ENCODE measurements around the gene ALDH1A3.

ALDH1A3 gene

DNA sequence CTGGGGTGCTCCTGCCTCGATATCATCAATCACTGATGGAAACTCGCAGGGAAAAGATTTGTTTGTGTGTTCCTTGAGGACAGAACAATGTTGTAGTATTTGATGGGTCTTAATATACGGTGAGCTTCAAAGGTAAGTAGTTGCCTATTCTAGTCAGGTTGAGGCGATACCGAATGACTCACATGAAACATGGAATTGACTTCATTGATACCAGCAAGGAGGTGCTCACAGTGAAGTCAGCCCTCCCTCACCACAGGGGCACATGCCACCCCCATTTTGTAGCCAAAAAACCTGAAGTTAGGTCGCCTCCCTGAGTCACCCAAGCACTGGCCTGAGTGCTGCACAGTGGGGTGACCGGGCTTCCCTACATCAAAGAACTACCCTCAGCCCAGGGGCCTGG lies 3.7 kb upstream of the ALDH1A3 start:
- no peak overlapping the region for H3K4me2 ChIP-seq
- H3K4me3 ChIP-seq, result no peak overlapping the region
- H3K36me3 ChIP-seq, result no peaks in the 10 kb centered on the region
- H3K27ac ChIP-seq, result no peak overlapping the region
- peaks cover 0 to 12% (median 5%) of the 10 kb centered on the region in 10 experiments; a peak in 10 of 20 replicates for H3K4me1 ChIP-seq
- peaks cover 0 to 19% (median 8%) of the 10 kb centered on the region in 11 experiments; a peak in 11 of 22 replicates for H3K9me3 ChIP-seq (replicated peaks in 1 of 11)
- H3K27me3 ChIP-seq, result peaks cover 48 to 65% (median 60%) of the 10 kb centered on the region in 11 experiments
- TF ChIP-seq Cebpa-rat (IDR thresholded peaks at IDR 0.05), result no peak
- no peak overlapping the region for H3K9ac ChIP-seq
- peaks cover 0 to 32% (median 10%) of the 10 kb centered on the region in 11 experiments; a peak in 11 of 22 replicates for H4K20me1 ChIP-seq

DNA sequence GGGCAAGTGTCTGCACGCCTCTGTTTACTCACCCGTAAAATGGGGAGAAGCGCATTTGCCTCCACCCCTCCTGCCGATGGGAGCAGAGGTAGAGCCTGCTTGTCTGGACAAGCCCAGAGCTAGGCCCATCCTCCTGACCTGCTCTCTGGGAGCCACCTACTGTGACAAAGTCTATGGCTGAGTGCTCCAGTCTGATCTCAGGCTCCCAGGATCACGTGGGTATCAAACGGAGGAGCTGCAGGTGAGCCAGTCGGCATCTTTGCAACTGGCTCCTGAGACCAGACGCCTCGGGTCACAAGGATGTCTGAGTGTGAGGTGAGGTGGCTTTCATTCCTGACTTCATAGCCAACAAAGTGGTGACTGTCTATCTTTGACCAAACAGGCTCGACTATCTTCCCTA lies 2.1 kb upstream of the ALDH1A3 start:
- Histone ChIP-seq H3K9ac (no peak overlapping the region), H4K20me1 (peaks cover 0 to 37% (median 11%) of the 10 kb centered on the region in 11 experiments; a peak in 11 of 22 replicates), H3K27ac (no peak overlapping the region), H3K4me3 (no peak overlapping the region), H3K27me3 (peaks cover 63 to 81% (median 75%) of the 10 kb centered on the region in 11 experiments), H3K4me1 (peaks cover 0 to 10% (median 4%) of the 10 kb centered on the region in 10 experiments; a peak in 10 of 20 replicates), H3K4me2 (no peak overlapping the region), H3K9me3 (replicated peaks in 1 of 11) (peaks cover 0 to 19% (median 8%) of the 10 kb centered on the region in 11 experiments; a peak in 11 of 22 replicates), H3K36me3 (no peaks in the 10 kb centered on the region)
- TF ChIP-seq Cebpa-rat (IDR thresholded peaks at IDR 0.05), result no peak

DNA sequence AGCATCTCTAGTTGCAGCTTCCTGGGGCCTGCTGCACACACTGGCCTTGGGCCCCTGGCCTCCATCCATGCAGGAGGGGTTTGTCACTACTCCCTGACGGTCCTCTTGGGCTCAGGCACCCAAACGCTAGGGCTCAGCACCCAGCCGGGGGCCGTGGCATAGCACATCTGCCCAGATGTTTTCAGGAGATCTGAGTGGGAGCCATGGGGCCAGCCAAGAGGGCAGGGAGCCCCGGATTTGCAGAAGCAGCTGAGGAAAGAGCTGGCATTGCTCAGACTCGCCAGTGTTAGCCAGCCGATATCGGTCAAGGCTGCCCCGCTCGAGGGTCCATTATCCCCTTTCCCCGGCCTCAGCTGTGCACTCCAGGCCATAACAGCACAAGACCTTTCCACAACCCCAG lies 1.5 kb upstream of the ALDH1A3 start:
- Histone ChIP-seq H3K4me2 (no peak overlapping the region), H3K9ac (no peak overlapping the region), H3K27ac (no peak overlapping the region), H3K4me3 (no peak overlapping the region), H4K20me1 (peaks cover 0 to 37% (median 11%) of the 10 kb centered on the region in 11 experiments; a peak in 11 of 22 replicates), H3K27me3 (peaks cover 69 to 87% (median 81%) of the 10 kb centered on the region in 11 experiments), H3K36me3 (no peaks in the 10 kb centered on the region), H3K4me1 (peaks cover 0 to 7% (median 0%) of the 10 kb centered on the region in 10 experiments; a peak in 2 of 20 replicates), H3K9me3 (replicated peaks in 1 of 11) (peaks cover 0 to 19% (median 8%) of the 10 kb centered on the region in 11 experiments; a peak in 11 of 22 replicates)
- no peak for TF ChIP-seq Cebpa-rat (IDR thresholded peaks at IDR 0.05)

DNA sequence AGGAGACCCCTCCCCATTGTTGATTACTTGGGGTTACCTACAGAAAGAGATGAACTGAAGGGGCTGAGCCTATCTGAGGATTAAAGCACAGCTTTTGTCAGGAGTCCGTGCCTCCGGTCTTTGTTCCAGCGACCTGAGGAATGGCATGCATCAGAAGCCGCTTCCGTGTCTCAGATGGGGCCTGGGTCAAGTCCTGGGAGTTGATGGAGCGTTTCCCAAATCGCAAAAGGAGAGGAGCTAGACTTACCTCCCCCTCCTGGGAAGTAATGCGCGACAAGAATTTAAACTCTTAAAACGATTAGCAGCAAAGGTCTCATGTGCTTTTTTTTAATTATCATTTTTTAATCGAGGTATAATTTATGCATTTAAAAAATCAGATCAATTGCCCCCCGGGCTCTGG lies 983 bp upstream of the ALDH1A3 start:
- peak overlapping the region; percentile 50 to 75 (median 60); a peak in 18 of 22 replicates for H3K4me2 ChIP-seq
- peak overlapping the region; percentile 35 to 62 (median 45); a peak in 16 of 20 replicates for H3K4me3 ChIP-seq
- no peaks in the 10 kb centered on the region for H3K36me3 ChIP-seq
- H3K27me3 ChIP-seq, result peaks cover 74 to 92% (median 86%) of the 10 kb centered on the region in 11 experiments
- no peak overlapping the region for H3K27ac ChIP-seq
- TF ChIP-seq Cebpa-rat (IDR thresholded peaks at IDR 0.05), result no peak
- H3K9me3 ChIP-seq (replicated peaks in 1 of 11), result peaks cover 0 to 19% (median 8%) of the 10 kb centered on the region in 11 experiments; a peak in 11 of 22 replicates
- peaks cover 0 to 37% (median 11%) of the 10 kb centered on the region in 11 experiments; a peak in 11 of 22 replicates for H4K20me1 ChIP-seq
- H3K4me1 ChIP-seq, result peaks cover 0 to 7% (median 0%) of the 10 kb centered on the region in 10 experiments; a peak in 2 of 20 replicates
- no peak overlapping the region for H3K9ac ChIP-seq

DNA sequence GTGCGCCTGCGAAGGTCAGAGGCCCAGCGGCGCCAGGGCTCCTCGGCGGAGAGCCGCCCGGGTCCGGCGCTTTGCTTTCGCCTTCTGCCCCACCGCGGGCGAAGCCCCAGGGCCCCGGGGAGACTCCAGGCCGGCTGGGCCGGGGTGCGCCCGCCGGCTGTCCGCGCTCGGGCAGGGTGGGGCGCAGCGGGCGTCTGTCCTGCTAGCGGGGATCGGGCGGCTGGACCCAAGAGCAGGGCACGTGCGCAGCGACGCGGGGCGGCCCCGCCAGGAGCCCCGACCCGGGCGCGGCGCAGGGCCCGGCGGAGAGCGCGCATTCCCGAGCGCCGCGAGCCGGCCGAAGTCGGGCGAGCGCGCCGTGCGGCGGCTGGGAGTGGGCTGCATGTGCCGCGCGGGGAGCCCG lies 569 bp upstream of the ALDH1A3 start:
- H4K20me1 ChIP-seq, result peaks cover 0 to 37% (median 11%) of the 10 kb centered on the region in 11 experiments; a peak in 11 of 22 replicates
- peak overlapping the region; percentile 50 to 75 (median 60) for H3K4me2 ChIP-seq
- peak overlapping the region; percentile 35 to 62 (median 45); a peak in 18 of 20 replicates for H3K4me3 ChIP-seq
- H3K4me1 ChIP-seq, result peaks cover 0 to 7% (median 0%) of the 10 kb centered on the region in 10 experiments; a peak in 2 of 20 replicates
- peaks cover 77 to 96% (median 90%) of the 10 kb centered on the region in 11 experiments for H3K27me3 ChIP-seq
- no peak for TF ChIP-seq Cebpa-rat (IDR thresholded peaks at IDR 0.05)
- H3K27ac ChIP-seq, result no peak overlapping the region
- H3K9me3 ChIP-seq (replicated peaks in 1 of 11), result peaks cover 0 to 19% (median 8%) of the 10 kb centered on the region in 11 experiments; a peak in 11 of 22 replicates
- H3K9ac ChIP-seq, result no peak overlapping the region
- H3K36me3 ChIP-seq, result no peaks in the 10 kb centered on the region

DNA sequence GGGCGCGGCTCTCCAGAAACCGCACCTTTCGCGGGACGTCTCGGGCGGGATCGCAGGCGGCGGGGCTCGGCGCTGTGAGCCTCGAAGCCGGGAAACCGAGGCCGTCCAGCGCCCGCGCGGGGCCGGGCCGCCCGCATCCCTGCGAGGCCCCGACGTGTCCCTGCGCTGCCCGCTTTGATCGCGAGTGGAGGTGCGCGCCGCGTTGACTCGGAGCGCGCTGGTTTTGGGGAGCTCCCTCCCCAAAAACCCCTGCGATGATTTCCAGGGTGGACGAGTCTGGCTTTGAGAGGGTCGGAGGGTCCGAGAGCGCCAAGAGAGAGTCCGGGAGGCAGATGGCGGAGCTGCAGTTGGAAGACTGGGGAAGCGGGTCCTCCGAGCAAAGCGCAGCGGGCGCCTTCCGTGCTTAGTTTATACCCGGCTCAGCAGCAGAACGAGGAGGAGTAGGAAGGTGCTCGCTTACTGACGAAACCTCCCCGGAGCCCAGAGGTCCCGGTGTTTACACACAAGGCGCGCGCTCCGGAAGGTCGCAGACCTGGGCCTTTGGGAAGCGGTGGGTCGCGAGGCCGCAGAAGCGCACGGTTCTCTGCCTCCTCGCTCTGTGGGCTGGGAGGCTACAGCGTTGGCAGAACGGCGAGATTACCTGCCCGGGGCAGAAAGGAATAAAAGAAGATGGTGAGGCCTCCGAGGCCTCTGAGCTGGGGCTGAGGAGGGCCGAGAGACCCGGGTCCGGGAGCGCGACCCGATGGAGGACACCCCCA lies 687 bp downstream of the ALDH1A3 start:
- peaks cover 80 to 100% (median 99%) of the 10 kb centered on the region in 11 experiments for H3K27me3 ChIP-seq
- peaks cover 0 to 37% (median 11%) of the 10 kb centered on the region in 11 experiments; a peak in 11 of 22 replicates for H4K20me1 ChIP-seq
- no peaks in the 10 kb centered on the region for H3K36me3 ChIP-seq
- 0 out of 20 replicates have a peak overlapping the region, but pooled peaks of 1 of the 10 experiments have one; percentile 4 for H3K4me3 ChIP-seq
- H3K27ac ChIP-seq, result no peak overlapping the region
- H3K9me3 ChIP-seq (replicated peaks in 1 of 11), result peaks cover 0 to 19% (median 8%) of the 10 kb centered on the region in 11 experiments; a peak in 11 of 22 replicates
- H3K4me2 ChIP-seq, result no peak overlapping the region
- H3K4me1 ChIP-seq, result peaks cover 0 to 7% (median 0%) of the 10 kb centered on the region in 10 experiments; a peak in 2 of 20 replicates
- H3K9ac ChIP-seq, result no peak overlapping the region
- TF ChIP-seq Cebpa-rat (IDR thresholded peaks at IDR 0.05), result no peak

DNA sequence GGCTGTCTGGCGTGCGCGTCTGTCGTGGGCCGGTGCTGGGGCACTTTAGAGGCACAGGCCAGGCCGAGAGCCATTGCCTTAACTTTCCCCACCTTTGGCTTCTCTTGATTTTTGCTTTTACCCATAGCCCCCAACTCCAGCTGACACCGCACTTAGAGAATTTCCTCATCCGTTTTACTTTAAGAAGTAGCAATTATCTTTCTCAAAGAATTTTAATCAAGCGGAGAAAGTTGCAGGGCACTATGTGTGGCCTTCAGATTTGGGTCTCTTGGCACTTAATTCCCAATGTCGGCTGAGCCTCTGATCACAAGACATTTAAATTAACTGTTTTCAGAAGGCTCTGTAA lies 1.2 kb downstream of the ALDH1A3 start:
- Histone ChIP-seq H3K27ac (no peak overlapping the region), H3K4me3 (no peak overlapping the region), H3K4me2 (no peak overlapping the region), H3K4me1 (peaks cover 0 to 7% (median 0%) of the 10 kb centered on the region in 10 experiments; a peak in 2 of 20 replicates), H3K27me3 (peaks cover 80 to 100% (median 100%) of the 10 kb centered on the region in 11 experiments), H3K36me3 (no peaks in the 10 kb centered on the region), H4K20me1 (peaks cover 0 to 37% (median 11%) of the 10 kb centered on the region in 11 experiments; a peak in 11 of 22 replicates), H3K9me3 (replicated peaks in 1 of 11) (peaks cover 0 to 19% (median 8%) of the 10 kb centered on the region in 11 experiments; a peak in 11 of 22 replicates), H3K9ac (no peak overlapping the region)
- no peak for TF ChIP-seq Cebpa-rat (IDR thresholded peaks at IDR 0.05)

DNA sequence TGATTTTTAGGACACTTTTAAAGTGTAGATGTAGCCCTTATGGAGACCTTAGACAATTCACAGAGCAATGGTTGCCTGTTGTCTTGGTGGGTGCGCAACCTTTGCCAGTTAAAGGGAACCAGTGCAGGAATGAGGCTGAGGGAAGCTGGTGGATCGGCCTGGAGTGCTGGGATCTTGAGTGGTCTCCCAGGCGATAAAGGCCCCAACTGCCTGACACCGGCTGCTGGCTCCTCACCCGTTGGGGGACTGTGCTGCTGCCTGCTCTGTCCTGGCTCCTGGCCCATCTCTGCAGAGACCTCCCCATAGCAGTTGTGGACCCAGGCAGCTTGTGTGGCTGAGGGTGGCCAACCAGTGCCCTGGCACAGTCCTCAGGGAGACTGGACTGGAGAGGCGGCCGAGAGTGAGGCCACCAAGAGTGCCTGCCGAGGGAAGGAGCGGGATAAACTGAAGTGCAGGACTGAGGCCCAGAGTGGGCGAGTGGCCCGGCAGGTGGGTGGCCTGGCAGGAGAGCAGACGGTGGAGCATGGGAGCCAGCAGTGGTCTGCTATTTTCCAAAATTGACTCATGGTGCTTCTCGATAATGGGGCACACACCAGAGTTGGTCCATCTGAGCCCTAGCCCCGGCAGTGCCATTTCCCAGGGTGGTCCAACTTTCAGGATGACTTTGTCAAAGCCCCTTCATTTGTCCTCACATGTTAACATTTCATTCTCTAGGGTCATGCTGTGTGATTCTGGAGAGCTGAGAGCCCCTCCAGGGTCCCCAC lies 2.1 kb downstream of the ALDH1A3 start:
- no peaks in the 10 kb centered on the region for H3K36me3 ChIP-seq
- no peak overlapping the region for H3K9ac ChIP-seq
- no peak overlapping the region for H3K27ac ChIP-seq
- peaks cover 0 to 37% (median 11%) of the 10 kb centered on the region in 11 experiments; a peak in 11 of 22 replicates for H4K20me1 ChIP-seq
- H3K4me2 ChIP-seq, result no peak overlapping the region
- peaks cover 0 to 19% (median 8%) of the 10 kb centered on the region in 11 experiments; a peak in 11 of 22 replicates for H3K9me3 ChIP-seq (replicated peaks in 1 of 11)
- H3K27me3 ChIP-seq, result peaks cover 88 to 100% (median 100%) of the 10 kb centered on the region in 11 experiments
- TF ChIP-seq Cebpa-rat (IDR thresholded peaks at IDR 0.05), result no peak
- H3K4me1 ChIP-seq, result peaks cover 0 to 7% (median 0%) of the 10 kb centered on the region in 10 experiments; a peak in 2 of 20 replicates
- no peak overlapping the region for H3K4me3 ChIP-seq

All from BLaER1 treated with 17β-estradiol and CSF1 and Interleukin-3, amounts not matched to agents 10 nM and 100 nM (cell line).